ENCODE measurements around the gene SCGB3A1. TPM values are rescaled to one million over a fixed set of nuclear protein-coding genes. Genes with fewer than 3 reads are reported as not detected.

Gene SCGB3A1
- total and polyA plus RNA-seq, 8 donors, result 0.43 to 15.5 (median 3.2) TPM

- ATAC-seq, result peak in 1 of 4 donors; percentile 43
- no peak for FAIRE-seq
- Histone ChIP-seq H3K4me3 (no peak overlapping the region), H3K9me3 (no peaks in the 10 kb centered on the region), H3K27ac (no peak overlapping the region), H3K27me3 (no peaks in the 10 kb centered on the region), H3K4me1 (no peaks in the 10 kb centered on the region), H3K36me3 (no peaks in the 10 kb centered on the region)
- intact Hi-C loops (cut with DNase I), result no loop called here
- 48 to 54% methylated on average over 18 of the region's 18 CpGs for WGBS, 2 donors
- peak in 5 of 6 donors; percentile 3 to 61 (median 6) for DNase-seq
- TF ChIP-seq CTCF (IDR thresholded peaks at IDR 0.05), result no peak
Measured at GRCh38 chr5:180607861-180608571, 16.7 kb upstream of the SCGB3A1 start.

- Histone ChIP-seq H3K36me3 (no peaks in the 10 kb centered on the region), H3K27ac (no peak overlapping the region), H3K4me3 (no peak overlapping the region), H3K9me3 (no peaks in the 10 kb centered on the region), H3K27me3 (no peaks in the 10 kb centered on the region), H3K4me1 (no peaks in the 10 kb centered on the region)
- no peak for FAIRE-seq
- no peak for TF ChIP-seq CTCF (IDR thresholded peaks at IDR 0.05)
- WGBS, 2 donors, result 54 to 60% methylated on average over 21 of the region's 21 CpGs
- no peak for ATAC-seq
- peak in 2 of 6 donors; percentile 50 to 64 for DNase-seq
- intact Hi-C loops (cut with DNase I), result no loop called here
Measured at GRCh38 chr5:180606215-180606785, 15.0 kb upstream of the SCGB3A1 start.

GRCh38 chr5:180605554-180606214, 14.4 kb upstream of the SCGB3A1 start:
- Histone ChIP-seq H3K9me3 (no peaks in the 10 kb centered on the region), H3K36me3 (no peaks in the 10 kb centered on the region), H3K4me1 (no peaks in the 10 kb centered on the region), H3K27me3 (no peaks in the 10 kb centered on the region), H3K27ac (no peak overlapping the region), H3K4me3 (no peak overlapping the region)
- 51 to 53% methylated on average over 11 of the region's 11 CpGs for WGBS, 2 donors
- DNase-seq (peak; percentile 44 to 84 (median 71)), FAIRE-seq (no peak), ATAC-seq (peak; percentile 56 to 94 (median 84))
- intact Hi-C loops (cut with DNase I), result no loop called here
- peak; percentile 66 to 83 (median 78) for TF ChIP-seq CTCF (IDR thresholded peaks at IDR 0.05)

- ATAC-seq (no peak), DNase-seq (peak in 1 of 6 donors; percentile 6), FAIRE-seq (no peak)
- Histone ChIP-seq H3K36me3 (no peaks in the 10 kb centered on the region), H3K27me3 (no peaks in the 10 kb centered on the region), H3K27ac (no peak overlapping the region), H3K4me1 (no peaks in the 10 kb centered on the region), H3K4me3 (no peak overlapping the region), H3K9me3 (no peaks in the 10 kb centered on the region)
- 75 to 79% methylated on average over 13 of the region's 13 CpGs for WGBS, 2 donors
- intact Hi-C loops (cut with DNase I), result no loop called here
- no peak for TF ChIP-seq CTCF (IDR thresholded peaks at IDR 0.05)
Measured at GRCh38 chr5:180604271-180604670, 13.0 kb upstream of the SCGB3A1 start.

Measured in pancreas (tissue), 10 donors.